HUES64 (cell line): Measurements from ENCODE around the gene MRPL14.

Experiments
- H3K27ac ChIP-seq: 2 replicates; pipeline ENCODE4 v1.7.0; 2013; ENCODE audit warnings: low read depth, low read length, inconsistent platforms
- H3K27me3 ChIP-seq: 2 replicates; pipeline ENCODE4 v1.6.1; 2013; ENCODE audit warnings: mild to moderate bottlenecking, low read length; ENCODE audit not compliant: insufficient read depth
- H3K36me3 ChIP-seq: 2 replicates; pipeline ENCODE4 v1.6.1; 2013; ENCODE audit warnings: mild to moderate bottlenecking, low read length; ENCODE audit not compliant: insufficient read depth
- H3K4me1 ChIP-seq: 2 replicates; pipeline ENCODE4 v1.6.1; 2013; ENCODE audit warnings: mild to moderate bottlenecking, low read length, moderate library complexity; ENCODE audit not compliant: insufficient read depth
- H3K4me3 ChIP-seq: 2 replicates; pipeline ENCODE4 v1.5.1; 2013; ENCODE audit warnings: mild to moderate bottlenecking, low read length, moderate library complexity
- H3K9ac ChIP-seq: 2 replicates; pipeline ENCODE4 v1.6.1; 2013; ENCODE audit warnings: mild to moderate bottlenecking, low read depth, low read length
- H3K9me3 ChIP-seq: 2 replicates; pipeline ENCODE4 v1.6.1; 2013; ENCODE audit warnings: low read depth, low read length; ENCODE audit not compliant: insufficient read depth
- WGBS: fragments of 150-250, 120-280 bp; methylation state at CpG from one replicate; pipeline ENCODE4 v1.1.7; 2013; ENCODE audit warnings: missing lambda C conversion rate; 5-methylcytosine and 5-hydroxymethylcytosine counted together

Gene MRPL14

GRCh38 chr6:44162876-44163625 lies 35.8 kb upstream of the MRPL14 start:
- H3K4me3 ChIP-seq: no peak overlapping the region
- no peaks in the 10 kb centered on the region for H3K9me3 ChIP-seq
- H3K9ac ChIP-seq: no peak overlapping the region
- WGBS: 80% methylated on average over 8 of the region's 8 CpGs
- no peaks in the 10 kb centered on the region for H3K36me3 ChIP-seq
- no peak overlapping the region for H3K27ac ChIP-seq
- H3K27me3 ChIP-seq: no peaks in the 10 kb centered on the region
- peaks cover 16% of the 10 kb centered on the region for H3K4me1 ChIP-seq

- WGBS: 72% methylated on average over 8 of the region's 8 CpGs
These were observed 34.7 kb upstream of the MRPL14 start for GRCh38 chr6:44161997-44162338.

GRCh38 chr6:44158770-44159228 lies 31.5 kb upstream of the MRPL14 start, which contains the start of gene CAPN11:
Gene CAPN11 (plus strand): TSS chr6:44158820. CDS start chr6:44158849, 29 bp downstream.
- H3K9ac ChIP-seq: no peak within 1 kb of the TSS
- H3K4me1 ChIP-seq: peaks cover 11% of the 10 kb centered on the region
- H3K4me3 ChIP-seq: no peak within 1 kb of the TSS
- no peaks in the 10 kb centered on the region for H3K27me3 ChIP-seq
- H3K9me3 ChIP-seq: no peaks in the 10 kb centered on the region
- no peaks in the 10 kb centered on the region for H3K36me3 ChIP-seq
- WGBS: 83% methylated on average over 5 of the region's 5 CpGs
- H3K27ac ChIP-seq: no peak within 1 kb of the TSS

More at GRCh38 chr6:44161997-44162338, 34.7 kb upstream of the MRPL14 start:
- Histone ChIP-seq H3K9ac (no peak overlapping the region), H3K4me3 (no peak overlapping the region), H3K4me1 (peaks cover 14% of the 10 kb centered on the region), H3K27me3 (no peaks in the 10 kb centered on the region), H3K9me3 (no peaks in the 10 kb centered on the region), H3K36me3 (no peaks in the 10 kb centered on the region), H3K27ac (no peak overlapping the region)

- Histone ChIP-seq H3K27ac (no peak overlapping the region; the same call in 1 of the 2 replicates), H3K27me3 (no peaks in the 10 kb centered on the region), H3K4me3 (no peak overlapping the region), H3K9me3 (no peaks in the 10 kb centered on the region), H3K36me3 (no peaks in the 10 kb centered on the region), H3K4me1 (peaks cover 6% of the 10 kb centered on the region; the same call in 1 of the 2 replicates), H3K9ac (no peak overlapping the region)
- WGBS: 84% methylated on average over 11 of the region's 11 CpGs
These were observed 29.9 kb upstream of the MRPL14 start for GRCh38 chr6:44157152-44157521.

GRCh38 chr6:44156494-44157151 lies 29.4 kb upstream of the MRPL14 start:
- no peak overlapping the region for H3K4me3 ChIP-seq
- H3K9ac ChIP-seq: no peak overlapping the region
- H3K9me3 ChIP-seq: no peaks in the 10 kb centered on the region
- no peaks in the 10 kb centered on the region for H3K36me3 ChIP-seq
- H3K4me1 ChIP-seq: peaks cover 6% of the 10 kb centered on the region; the same call in 1 of the 2 replicates
- H3K27me3 ChIP-seq: no peaks in the 10 kb centered on the region
- H3K27ac ChIP-seq: peak overlapping the region; percentile 6; the same call in 1 of the 2 replicates
- 79% methylated on average over 9 of the region's 9 CpGs for WGBS

GRCh38 chr6:44154067-44154466 lies 26.8 kb upstream of the MRPL14 start:
- H3K4me1 ChIP-seq: peaks cover 6% of the 10 kb centered on the region; the same call in 1 of the 2 replicates
- WGBS: 93% methylated on average over 12 of the region's 12 CpGs
- H3K9ac ChIP-seq: no peak overlapping the region

GRCh38 chr6:44152533-44152932 lies 25.3 kb upstream of the MRPL14 start:
- peaks cover 6% of the 10 kb centered on the region; the same call in 1 of the 2 replicates for H3K4me1 ChIP-seq
- no peaks in the 10 kb centered on the region for H3K27me3 ChIP-seq
- WGBS: 94% methylated on average over 19 of the region's 19 CpGs
- no peaks in the 10 kb centered on the region for H3K9me3 ChIP-seq
- H3K36me3 ChIP-seq: peaks cover 29% of the 10 kb centered on the region
- H3K9ac ChIP-seq: no peak overlapping the region
- H3K4me3 ChIP-seq: no peak overlapping the region
- no peak overlapping the region for H3K27ac ChIP-seq

More at GRCh38 chr6:44154067-44154466, 26.8 kb upstream of the MRPL14 start:
- Histone ChIP-seq H3K9me3 (no peaks in the 10 kb centered on the region), H3K27ac (no peak overlapping the region), H3K36me3 (peaks cover 15% of the 10 kb centered on the region), H3K27me3 (no peaks in the 10 kb centered on the region), H3K4me3 (no peak overlapping the region)

GRCh38 chr6:44152109-44152461 lies 24.8 kb upstream of the MRPL14 start:
- H3K27me3 ChIP-seq: no peaks in the 10 kb centered on the region
- H3K4me1 ChIP-seq: peaks cover 6% of the 10 kb centered on the region; the same call in 1 of the 2 replicates
- no peaks in the 10 kb centered on the region for H3K9me3 ChIP-seq
- H3K36me3 ChIP-seq: peaks cover 33% of the 10 kb centered on the region
- H3K27ac ChIP-seq: no peak overlapping the region
- no peak overlapping the region for H3K4me3 ChIP-seq
- H3K9ac ChIP-seq: no peak overlapping the region
- 58% methylated on average over 8 of the region's 8 CpGs for WGBS

GRCh38 chr6:44151348-44152108 lies 24.3 kb upstream of the MRPL14 start:
- H3K4me1 ChIP-seq: peaks cover 4% of the 10 kb centered on the region; the same call in 1 of the 2 replicates
- H3K27me3 ChIP-seq: no peaks in the 10 kb centered on the region
- H3K27ac ChIP-seq: no peak overlapping the region
- 29% methylated on average over 31 of the region's 31 CpGs for WGBS
- peaks cover 39% of the 10 kb centered on the region for H3K36me3 ChIP-seq
- H3K9me3 ChIP-seq: no peaks in the 10 kb centered on the region
- no peak overlapping the region for H3K4me3 ChIP-seq
- no peak overlapping the region for H3K9ac ChIP-seq

GRCh38 chr6:44150317-44150917 lies 23.2 kb upstream of the MRPL14 start:
- Histone ChIP-seq H3K9ac (no peak overlapping the region), H3K4me1 (no peaks in the 10 kb centered on the region)
- 90% methylated on average over 3 of the region's 3 CpGs for WGBS

More at GRCh38 chr6:44150317-44150917, 23.2 kb upstream of the MRPL14 start:
- H3K4me3 ChIP-seq: no peak overlapping the region
- H3K27ac ChIP-seq: no peak overlapping the region
- H3K27me3 ChIP-seq: no peaks in the 10 kb centered on the region
- peaks cover 47% of the 10 kb centered on the region for H3K36me3 ChIP-seq
- no peaks in the 10 kb centered on the region for H3K9me3 ChIP-seq
